Hematopoietic multipotent progenitor cell (in vitro differentiated cells): ENCODE data around the gene SCGB1C2. TPM values are rescaled to one million over a fixed set of nuclear protein-coding genes. Genes with fewer than 3 reads are reported as not detected.
"Not testable (repeated sequence)": the region's sequence is repeated elsewhere in the genome, so short reads cannot be mapped to it uniquely, and the experiment has no call there.

Experiments used
- DNase-seq, 3 donors: peaks; one replicate each; pipeline ENCODE4 v3.0.0-alpha.2; 2011 to 2015; ENCODE audit warnings: low read depth in 2 of 3, low spot score in 2 of 3
- total RNA-seq: library from RNA; depleted of rRNA; stranded (reverse); fragments of >200 nt; gene quantifications from one replicate; pipeline ENCODE4 v1.2.3, GENCODE V29; 2012

The SCGB1C2 gene
- not detected for total RNA-seq

- not testable (repeated sequence) for DNase-seq
Observed at GRCh38 chr17:137166-137807, at the start of gene SCGB1C2. SCGB1C2 (plus strand) TSS chr17:137569; CDS start chr17:137591, 22 bp downstream.

GRCh38 chr17:113111-113510 lies 24.3 kb upstream of the SCGB1C2 start:
- peak in 1 of 3 donors; percentile 11 for DNase-seq

- DNase-seq, result peak in 2 of 3 donors; percentile 22 to 37
Observed at GRCh38 chr17:118339-118917, 18.9 kb upstream of the SCGB1C2 start.

DNA sequence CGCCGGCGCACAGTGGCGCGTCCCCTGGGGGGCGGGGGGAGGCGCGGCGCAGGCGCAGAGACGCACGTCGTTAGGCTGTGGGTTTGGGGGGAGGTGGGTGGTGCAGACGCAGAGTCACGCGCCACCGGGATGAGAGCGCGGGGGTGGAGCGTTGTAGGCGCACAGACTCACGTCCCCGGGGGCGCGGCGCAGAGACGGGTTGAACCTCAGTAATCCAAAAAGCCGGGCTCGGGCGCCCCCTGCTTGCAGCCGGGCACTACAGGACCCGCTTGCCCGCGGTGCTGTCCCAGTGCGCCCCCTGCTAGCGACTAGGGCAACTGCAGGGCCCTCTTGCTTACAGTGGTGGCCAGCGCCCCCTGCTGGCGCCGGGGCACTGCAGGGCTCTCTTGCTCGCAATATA lies 3.4 kb upstream of the SCGB1C2 start:
- not testable (repeated sequence) for DNase-seq

DNA sequence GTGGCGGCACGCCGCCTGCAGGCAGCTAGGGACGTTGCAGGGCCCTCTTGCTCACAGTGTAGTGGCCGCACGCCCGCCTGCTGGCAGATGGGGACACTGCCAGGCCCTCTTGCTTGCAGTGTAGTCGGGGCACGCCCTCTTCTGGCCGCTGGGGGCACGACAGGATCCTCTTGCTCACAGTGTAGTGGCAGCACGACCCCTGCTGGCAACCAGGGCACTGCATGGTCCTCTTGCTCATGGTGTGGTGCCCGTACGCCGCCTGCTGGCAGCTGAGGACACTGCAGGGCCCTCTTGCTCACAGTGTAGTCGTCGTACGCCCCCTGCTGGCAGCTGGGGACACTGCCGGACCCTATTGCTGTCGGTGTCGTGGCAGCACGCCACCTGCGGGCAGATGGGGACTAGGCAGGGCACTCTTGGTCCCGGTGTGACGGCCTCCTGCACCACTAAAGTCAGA lies 3.0 kb upstream of the SCGB1C2 start:
- DNase-seq, result not testable (repeated sequence)

DNA sequence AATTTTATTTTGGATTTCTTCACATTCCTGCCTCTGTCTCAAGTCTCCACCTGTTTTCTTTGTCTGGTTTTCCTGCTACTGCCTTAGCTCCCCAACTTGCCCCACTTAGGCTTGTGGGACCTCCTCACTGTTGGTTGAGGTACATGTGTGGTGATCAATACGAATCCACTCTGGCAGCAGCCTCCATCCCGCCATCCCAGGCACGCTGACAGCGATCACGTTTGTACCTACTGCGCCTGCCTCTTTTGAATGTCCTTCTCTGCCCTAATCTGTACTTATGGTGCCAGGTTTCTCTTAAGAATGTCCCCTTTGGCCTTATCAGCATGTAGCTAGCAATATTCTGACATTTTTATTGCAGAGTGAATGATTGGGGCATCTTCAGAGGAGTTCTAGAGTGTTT lies 2.3 kb upstream of the SCGB1C2 start:
- not testable (repeated sequence) for DNase-seq

GRCh38 chr17:135895-136294 lies 1.5 kb upstream of the SCGB1C2 start:
- DNase-seq, result not testable (repeated sequence)

- DNase-seq, result not testable (repeated sequence)
Observed at GRCh38 chr17:136531-136930, 838 bp upstream of the SCGB1C2 start.

DNA sequence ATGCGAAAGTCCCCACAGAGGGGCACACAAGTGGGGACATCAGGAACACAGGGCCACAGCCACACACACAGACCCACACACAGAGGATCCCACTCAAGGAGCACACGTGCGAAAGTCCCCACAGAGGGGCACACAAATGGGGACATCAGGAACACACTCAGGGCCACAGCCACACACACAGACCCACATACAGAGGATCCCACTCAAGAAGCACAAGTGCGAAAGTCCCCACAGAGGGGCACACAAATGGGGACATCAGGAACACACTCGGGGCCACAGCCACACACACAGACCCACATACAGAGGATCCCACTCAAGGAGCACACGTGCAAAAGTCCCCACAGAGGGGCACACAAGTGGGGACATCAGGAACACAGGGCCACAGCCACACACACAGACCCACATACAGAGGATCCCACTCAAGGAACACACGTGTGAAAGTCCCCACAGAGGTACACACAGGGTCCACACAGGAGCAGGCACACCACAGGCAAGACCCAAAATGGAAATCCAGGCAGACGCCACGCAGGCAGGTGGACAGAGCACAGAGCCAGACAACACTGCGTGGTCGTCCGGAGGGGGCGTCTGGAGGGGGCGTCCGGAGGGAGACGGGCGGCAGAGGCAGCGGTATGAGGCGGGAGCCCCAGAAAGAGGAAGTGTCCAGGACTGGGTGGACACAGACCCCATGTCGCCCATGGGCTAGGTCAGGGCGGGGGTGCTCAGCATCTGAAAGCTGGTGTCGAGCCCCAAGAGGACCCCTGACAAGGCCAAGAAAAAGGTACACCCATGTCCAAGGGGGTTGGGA lies 2.2 kb downstream of the SCGB1C2 start:
- not testable (repeated sequence) for DNase-seq

DNA sequence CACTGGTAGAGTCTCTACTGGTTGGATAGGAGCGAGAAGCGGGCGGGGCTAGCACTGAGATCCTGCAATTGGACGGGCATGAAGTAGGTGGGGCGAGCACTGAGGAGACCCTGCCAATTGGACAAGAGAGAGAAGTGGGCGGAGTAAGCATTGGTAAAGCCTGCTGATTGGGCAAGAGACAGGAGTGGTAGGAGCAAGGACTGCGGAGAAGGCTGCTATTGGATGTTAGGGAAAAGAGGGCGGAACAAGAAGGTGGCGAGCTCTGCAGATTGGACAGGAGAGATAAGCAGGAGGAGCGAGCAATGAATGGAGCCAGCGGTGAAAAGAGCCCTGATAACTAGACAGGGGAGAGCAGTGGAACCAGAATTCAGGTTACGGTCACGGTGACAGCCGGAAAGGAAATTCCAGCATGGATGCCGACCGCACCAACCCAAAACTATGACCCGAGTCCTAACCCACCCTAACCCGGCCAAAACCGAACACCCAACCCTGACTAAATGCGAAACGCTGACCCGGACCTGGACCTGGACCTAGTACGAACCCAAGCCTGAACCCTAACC lies 4.8 kb downstream of the SCGB1C2 start:
- peak in 2 of 3 donors; percentile 52 to 65 for DNase-seq

- no peak for DNase-seq
Observed at GRCh38 chr17:142876-143784, 5.8 kb downstream of the SCGB1C2 start.

- DNase-seq, result peak; percentile 69 to 71 (median 70)
Observed at GRCh38 chr17:143785-144281, 6.5 kb downstream of the SCGB1C2 start.

GRCh38 chr17:144936-145670 lies 7.7 kb downstream of the SCGB1C2 start:
- no peak for DNase-seq

DNA sequence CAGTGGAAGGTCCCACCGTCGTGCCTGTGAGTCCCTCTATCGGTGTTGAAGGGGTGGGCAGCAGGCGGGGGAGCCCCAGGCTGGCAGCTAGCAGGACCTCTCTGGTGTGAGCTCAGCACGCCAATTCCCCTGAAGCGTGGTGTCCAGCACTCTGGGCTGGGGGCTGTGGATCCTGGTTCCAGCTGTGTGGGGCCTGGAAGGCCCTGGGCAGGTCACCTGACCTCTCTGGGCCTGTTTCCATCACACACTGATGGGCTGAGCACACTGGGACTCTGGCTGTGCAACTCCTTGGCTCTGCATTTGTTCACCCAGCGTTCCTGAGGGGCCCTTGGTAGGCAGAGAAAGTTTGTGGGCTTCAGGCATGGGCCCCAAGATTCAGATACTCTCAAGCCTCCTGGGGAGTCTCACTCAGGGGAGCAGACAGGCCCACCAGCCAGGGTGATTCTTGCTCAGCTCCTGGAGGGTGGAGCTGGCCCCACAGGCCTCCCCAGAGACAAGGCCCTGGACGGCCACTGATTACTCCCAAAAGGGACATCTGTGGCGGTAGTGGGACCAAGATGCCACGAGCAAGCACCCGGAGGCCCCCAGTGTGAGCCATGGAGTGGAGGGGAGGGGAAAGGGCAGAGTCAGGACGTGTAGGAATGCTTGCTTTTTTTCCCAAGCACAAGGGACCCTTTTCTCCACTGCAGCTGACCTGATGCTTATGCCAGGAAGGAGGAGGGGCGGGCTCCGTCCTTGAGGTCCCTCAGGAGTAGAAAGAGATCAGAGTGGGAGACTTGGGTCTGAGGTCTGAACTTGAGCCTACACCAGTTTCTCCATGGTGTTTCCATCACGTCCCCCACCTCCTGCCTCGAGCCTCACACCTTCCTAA lies 8.5 kb downstream of the SCGB1C2 start:
- no peak for DNase-seq

- DNase-seq, result no peak
Observed at GRCh38 chr17:146546-146945, 9.2 kb downstream of the SCGB1C2 start.

DNA sequence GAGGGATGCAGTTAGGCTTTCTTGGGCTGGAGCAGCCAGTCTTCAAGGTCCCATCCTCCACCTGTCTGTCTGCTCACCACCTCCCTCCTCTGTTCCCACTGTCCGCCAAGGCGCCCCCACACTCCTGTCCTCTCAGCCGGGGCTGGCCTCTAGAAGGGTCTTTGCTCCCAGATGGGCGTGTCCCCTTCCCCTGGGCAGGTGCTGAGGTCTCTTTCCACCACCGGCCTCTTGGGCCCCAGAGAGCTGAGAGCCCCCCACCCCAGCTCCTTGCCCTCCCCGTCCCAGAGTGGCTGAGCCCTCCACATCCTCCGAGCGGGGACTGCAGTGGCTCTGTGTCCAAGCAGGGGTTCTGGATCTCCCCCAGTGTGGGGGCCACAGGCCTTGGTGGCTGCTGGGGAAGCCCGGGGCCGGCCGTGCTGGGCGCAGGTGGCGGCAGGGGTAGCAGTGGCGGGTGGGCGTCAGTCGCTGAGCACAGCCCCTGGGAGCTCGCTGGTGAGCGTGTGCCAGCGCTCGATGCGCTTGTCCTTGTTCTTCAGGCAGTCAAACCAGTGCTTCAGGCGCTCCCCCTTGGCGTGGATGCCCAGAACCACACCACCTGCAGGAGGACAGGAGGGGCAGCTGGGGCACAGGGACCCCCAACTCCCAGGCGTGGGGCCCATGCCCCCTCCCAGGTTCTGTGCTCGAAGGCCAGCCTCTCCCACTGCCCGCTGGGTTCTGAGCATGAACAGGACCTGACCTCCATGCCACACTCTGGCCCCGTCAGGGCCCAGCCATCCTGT lies 9.8 kb downstream of the SCGB1C2 start:
- no peak for DNase-seq
